Activated naive CD8-positive, alpha-beta T cell treated with anti-CD3 and anti-CD28 coated beads, Interleukin-2, amount 10 ng/mL, durations not matched to agents 7 days and 5 days (primary cell): Measurements from ENCODE around the gene SMTNL2. TPM values are rescaled to one million over a fixed set of nuclear protein-coding genes. Genes with fewer than 3 reads are reported as not detected.

Experiments used
- ATAC-seq: fragments of 150-1000 bp; cut with Tn5 transposase; one replicate; pipeline ENCODE4 v1.10.0; 2021; ENCODE audit warnings: low read depth, moderate library complexity
- POLR2A ChIA-PET: fragments of 350-600 bp; sonication (Branson Sonifier 250); formaldehyde crosslinking; loops from one replicate; lab custom pipeline; 2021; ENCODE audit warnings: antibody characterized with exemption; lab: Charles Lee
- DNase-seq: peaks from one replicate; pipeline ENCODE4 v3.0.0; 2021
- H3K27ac Mint-ChIP-seq: one replicate; pipeline ENCODE4 v1.8.0; 2022; ENCODE audit warnings: mild to moderate bottlenecking, mixed read lengths
- H3K27me3 Mint-ChIP-seq: one replicate; pipeline ENCODE4 v1.8.0; 2022; ENCODE audit warnings: mild to moderate bottlenecking, moderate library complexity, mixed read lengths
- H3K36me3 Mint-ChIP-seq: one replicate; pipeline ENCODE4 v1.8.0; 2021; ENCODE audit warnings: mild to moderate bottlenecking, mixed read lengths
- H3K4me1 Mint-ChIP-seq: one replicate; pipeline ENCODE4 v1.8.0; 2021; ENCODE audit warnings: mixed read lengths
- H3K4me3 Mint-ChIP-seq: one replicate; pipeline ENCODE4 v1.8.0; 2022; ENCODE audit warnings: mild to moderate bottlenecking, moderate library complexity, mixed read lengths
- H3K9me3 Mint-ChIP-seq: one replicate; pipeline ENCODE4 v1.8.0; 2021; ENCODE audit warnings: mixed read lengths
- total RNA-seq, 2 experiments: library from RNA; stranded (reverse); gene quantifications; one replicate each; pipeline ENCODE4 v1.2.3, GENCODE V29; 2021

Gene SMTNL2
- total RNA-seq, 2 experiments from 2014 or later, result not detected

DNA sequence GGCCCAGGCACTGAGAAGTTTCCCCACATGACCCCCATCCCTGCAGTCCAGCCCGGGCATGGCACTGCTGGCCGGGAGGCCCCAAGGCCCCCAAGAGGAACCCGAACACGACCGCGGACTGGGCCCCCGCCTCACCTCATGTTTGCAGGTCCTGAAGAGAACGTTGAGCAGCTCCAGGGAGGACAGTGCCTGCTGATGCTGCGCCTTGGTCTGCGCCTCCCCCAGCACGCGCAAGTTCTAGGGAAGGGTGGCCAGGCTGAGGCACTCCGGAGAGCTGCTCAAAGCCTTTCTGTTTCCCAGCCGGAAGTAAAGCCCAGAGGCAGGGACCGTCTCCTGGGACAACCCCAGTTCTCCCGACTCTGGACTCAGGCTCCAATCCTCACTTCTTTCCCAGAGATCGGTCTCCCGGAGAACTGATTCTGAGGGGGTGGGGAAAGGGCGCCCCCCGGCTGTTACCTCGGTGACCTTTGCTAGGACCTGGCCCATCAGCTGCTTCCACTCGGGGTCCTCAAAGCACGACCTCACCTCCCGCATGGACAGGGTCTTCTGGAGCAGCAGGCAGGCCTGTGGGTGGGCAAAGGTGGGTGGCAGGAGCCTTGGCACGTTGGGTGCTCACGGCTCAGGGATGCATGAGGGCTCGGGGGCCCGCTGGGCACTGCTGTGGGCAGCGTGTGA is 42.9 kb upstream of the SMTNL2 start:
- Mint-ChIP-seq H3K9me3 (no peaks in the 10 kb centered on the region), H3K27ac (peak overlapping the region; percentile 34), H3K4me3 (no peak overlapping the region), H3K27me3 (no peaks in the 10 kb centered on the region), H3K36me3 (peaks cover 3% of the 10 kb centered on the region), H3K4me1 (no peaks in the 10 kb centered on the region)
- POLR2A ChIA-PET, result interaction anchor here (1.3 kb wide), 1 partner anchor 106 kb away, joined by 3 read pairs; no protein-coding TSS in a partner anchor
- DNase-seq, result no peak
- ATAC-seq, result no peak

DNA sequence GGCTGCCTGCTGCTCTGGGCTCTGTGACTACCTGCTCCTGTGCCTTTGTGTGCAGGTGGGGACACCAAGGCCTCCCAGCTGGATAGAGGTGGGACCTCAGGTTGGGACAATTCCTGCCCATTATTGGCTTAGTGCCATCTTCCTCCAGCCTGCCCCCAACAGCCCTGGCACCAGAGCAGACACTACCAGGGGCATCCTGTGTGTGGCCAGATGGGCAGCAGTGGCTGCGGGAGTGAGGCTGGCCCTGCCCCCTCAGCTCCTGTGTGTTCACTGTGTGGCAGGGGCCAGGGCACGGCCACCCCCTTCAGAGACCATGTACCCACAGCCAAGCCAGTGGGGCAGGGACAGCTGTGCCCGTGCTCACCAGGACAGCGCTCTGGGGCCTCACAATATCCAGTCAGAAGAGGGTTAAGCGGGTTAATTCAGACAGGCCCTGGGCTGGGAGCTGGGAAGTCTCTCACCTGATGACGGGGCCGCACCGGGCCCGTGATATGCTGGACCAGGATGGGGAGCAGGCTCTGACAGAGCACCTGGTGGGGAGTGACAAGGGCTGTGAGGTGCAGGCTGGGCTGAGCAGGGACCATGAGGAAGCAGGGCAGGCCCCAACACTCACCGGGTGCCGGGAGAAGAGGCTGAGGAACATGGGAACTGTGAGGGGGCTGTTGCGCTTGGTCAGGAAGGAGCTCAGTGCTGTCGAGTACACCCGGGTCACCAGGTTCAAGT is 42.2 kb upstream of the SMTNL2 start:
- Mint-ChIP-seq H3K9me3 (no peaks in the 10 kb centered on the region), H3K27me3 (no peaks in the 10 kb centered on the region), H3K27ac (peak overlapping the region; percentile 76), H3K4me1 (no peaks in the 10 kb centered on the region), H3K4me3 (no peak overlapping the region), H3K36me3 (peaks cover 3% of the 10 kb centered on the region)
- POLR2A ChIA-PET, result interaction anchor here (1.3 kb wide), 1 partner anchor 107 kb away, joined by 3 read pairs; no protein-coding TSS in a partner anchor
- DNase-seq, result no peak
- no peak for ATAC-seq

DNA sequence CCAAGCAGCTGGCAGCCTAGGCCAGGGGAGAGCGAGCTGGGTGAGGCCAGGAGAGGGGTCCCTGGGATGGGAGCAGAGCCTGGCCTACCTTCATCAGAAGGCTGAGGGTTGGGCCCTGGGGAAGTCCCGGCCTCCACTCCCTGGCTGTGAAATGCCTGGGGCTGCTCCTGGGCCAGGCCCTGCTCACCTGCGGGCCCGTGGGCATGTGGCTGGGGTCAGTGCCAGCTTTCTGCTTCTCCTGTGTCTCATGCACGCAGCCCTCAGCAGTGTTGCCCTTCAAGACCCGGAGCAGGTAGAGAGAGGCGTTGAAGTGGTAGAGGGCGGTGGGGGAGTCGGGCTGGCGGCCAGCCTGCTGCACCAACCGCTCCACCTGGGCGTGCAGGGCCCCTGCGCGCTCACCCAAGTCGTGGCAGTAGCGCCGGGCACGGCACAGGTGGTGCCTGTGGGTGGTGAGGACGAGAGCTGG is 41.6 kb upstream of the SMTNL2 start:
- ATAC-seq, result no peak
- POLR2A ChIA-PET, result interaction anchor here (1.3 kb wide), 1 partner anchor 108 kb away, joined by 3 read pairs; no protein-coding TSS in a partner anchor

DNA sequence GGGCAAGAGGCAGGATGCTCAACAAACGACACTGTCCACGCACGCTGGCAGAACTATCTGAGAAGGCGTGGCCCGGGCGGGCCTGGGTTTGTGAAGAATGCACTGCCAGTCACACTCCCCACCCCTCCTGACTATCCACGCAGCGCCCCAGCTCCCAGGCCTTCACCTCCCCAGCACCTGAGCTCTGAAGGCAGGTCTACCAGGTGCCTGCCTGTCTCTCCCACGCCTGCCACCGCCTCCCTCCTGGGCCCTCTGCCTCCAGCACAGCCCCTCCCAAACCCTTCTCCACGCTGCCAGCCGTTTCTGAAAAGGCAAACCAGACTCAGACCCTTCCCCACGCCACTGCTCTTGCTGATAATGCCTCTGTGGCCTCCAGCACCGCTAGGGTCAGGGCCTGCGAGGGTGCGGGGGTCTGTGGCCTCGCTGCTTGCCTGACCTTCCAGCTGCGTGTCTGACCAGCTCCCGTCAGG is 40.7 kb upstream of the SMTNL2 start:
- H3K9me3 Mint-ChIP-seq, result no peaks in the 10 kb centered on the region
- H3K4me3 Mint-ChIP-seq, result no peak overlapping the region
- DNase-seq, result no peak
- no peaks in the 10 kb centered on the region for H3K27me3 Mint-ChIP-seq
- H3K27ac Mint-ChIP-seq, result no peak overlapping the region
- no peak for ATAC-seq
- H3K4me1 Mint-ChIP-seq, result no peaks in the 10 kb centered on the region
- POLR2A ChIA-PET, result interaction anchor here (1.8 kb wide), 1 partner anchor 11 kb away, joined by 5 read pairs; the partner anchor contains the start of gene MYBBP1A
- peaks cover 3% of the 10 kb centered on the region for H3K36me3 Mint-ChIP-seq

More for the DNA sequence above, 41.6 kb upstream of the SMTNL2 start:
- H3K4me3 Mint-ChIP-seq, result no peak overlapping the region
- H3K27me3 Mint-ChIP-seq, result no peaks in the 10 kb centered on the region
- no peak for DNase-seq
- H3K36me3 Mint-ChIP-seq, result peaks cover 3% of the 10 kb centered on the region
- no peaks in the 10 kb centered on the region for H3K9me3 Mint-ChIP-seq
- H3K4me1 Mint-ChIP-seq, result no peaks in the 10 kb centered on the region
- peak overlapping the region; percentile 76 for H3K27ac Mint-ChIP-seq

DNA sequence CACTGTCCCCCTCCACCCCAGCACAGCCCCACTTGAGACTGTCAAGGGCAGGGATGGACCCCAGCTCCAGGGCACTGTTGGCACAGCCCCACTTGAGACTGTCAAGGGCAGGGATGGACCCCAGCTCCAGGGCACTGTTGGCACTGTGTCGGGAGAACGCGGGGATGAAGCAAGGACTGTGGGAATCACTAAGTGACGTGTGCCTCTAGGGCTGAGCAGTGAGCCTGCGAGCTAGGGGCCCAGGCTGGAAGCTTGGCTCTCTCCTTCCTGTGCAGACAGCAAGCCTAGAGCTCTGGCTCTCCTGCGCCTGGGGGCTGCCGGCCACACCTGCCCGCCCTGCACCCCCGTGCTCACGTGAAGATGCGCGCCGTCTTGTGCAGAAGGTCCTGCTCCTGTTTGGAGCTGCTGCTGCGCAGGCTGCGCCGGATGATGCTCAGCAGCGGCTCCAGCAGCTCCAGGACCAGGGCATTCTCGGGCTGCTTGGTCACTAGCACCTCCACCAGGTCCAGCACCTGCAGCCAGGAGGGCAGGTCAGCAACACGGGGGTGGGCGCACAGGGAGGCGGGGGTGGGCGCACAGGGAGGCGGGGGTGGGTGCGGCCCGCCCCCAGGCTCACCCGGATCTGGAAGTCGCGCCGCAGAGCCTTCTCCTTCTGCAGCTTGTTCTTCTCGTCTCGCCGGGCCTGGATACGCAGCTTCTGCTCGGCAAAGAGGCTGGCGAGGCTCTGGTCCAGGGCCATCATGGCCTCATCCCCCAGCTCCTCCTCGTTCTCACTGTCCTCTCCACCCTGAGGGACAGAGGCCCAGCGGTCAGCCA is 40.0 kb upstream of the SMTNL2 start:
- Mint-ChIP-seq H3K4me3 (no peak overlapping the region), H3K36me3 (peaks cover 3% of the 10 kb centered on the region), H3K27ac (no peak overlapping the region), H3K27me3 (no peaks in the 10 kb centered on the region), H3K4me1 (no peaks in the 10 kb centered on the region), H3K9me3 (no peaks in the 10 kb centered on the region)
- POLR2A ChIA-PET, result interaction anchor here (1.8 kb wide), 1 partner anchor 11 kb away, joined by 5 read pairs; the partner anchor contains the start of gene MYBBP1A
- no peak for DNase-seq
- no peak for ATAC-seq

DNA sequence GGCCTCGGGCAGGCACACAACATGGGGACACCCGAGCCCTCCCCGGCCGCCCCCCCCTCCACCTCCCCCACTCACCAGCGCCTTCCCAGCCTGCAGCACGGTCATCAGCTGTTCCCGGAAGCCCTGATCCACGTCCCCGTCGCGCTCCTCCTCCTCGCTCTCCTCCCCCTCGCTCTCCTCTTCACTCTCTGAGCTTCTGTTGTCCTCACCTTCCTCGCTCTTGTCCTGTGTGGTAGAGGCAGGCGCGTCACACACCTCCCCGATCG is 39.4 kb upstream of the SMTNL2 start:
- Mint-ChIP-seq H3K4me1 (no peaks in the 10 kb centered on the region), H3K36me3 (no peaks in the 10 kb centered on the region), H3K4me3 (no peak overlapping the region), H3K27ac (no peak overlapping the region), H3K9me3 (no peaks in the 10 kb centered on the region), H3K27me3 (no peaks in the 10 kb centered on the region)
- no peak for DNase-seq
- POLR2A ChIA-PET, result interaction anchor here (1.8 kb wide), 1 partner anchor 10 kb away, joined by 5 read pairs; the partner anchor contains the start of gene MYBBP1A
- no peak for ATAC-seq

DNA sequence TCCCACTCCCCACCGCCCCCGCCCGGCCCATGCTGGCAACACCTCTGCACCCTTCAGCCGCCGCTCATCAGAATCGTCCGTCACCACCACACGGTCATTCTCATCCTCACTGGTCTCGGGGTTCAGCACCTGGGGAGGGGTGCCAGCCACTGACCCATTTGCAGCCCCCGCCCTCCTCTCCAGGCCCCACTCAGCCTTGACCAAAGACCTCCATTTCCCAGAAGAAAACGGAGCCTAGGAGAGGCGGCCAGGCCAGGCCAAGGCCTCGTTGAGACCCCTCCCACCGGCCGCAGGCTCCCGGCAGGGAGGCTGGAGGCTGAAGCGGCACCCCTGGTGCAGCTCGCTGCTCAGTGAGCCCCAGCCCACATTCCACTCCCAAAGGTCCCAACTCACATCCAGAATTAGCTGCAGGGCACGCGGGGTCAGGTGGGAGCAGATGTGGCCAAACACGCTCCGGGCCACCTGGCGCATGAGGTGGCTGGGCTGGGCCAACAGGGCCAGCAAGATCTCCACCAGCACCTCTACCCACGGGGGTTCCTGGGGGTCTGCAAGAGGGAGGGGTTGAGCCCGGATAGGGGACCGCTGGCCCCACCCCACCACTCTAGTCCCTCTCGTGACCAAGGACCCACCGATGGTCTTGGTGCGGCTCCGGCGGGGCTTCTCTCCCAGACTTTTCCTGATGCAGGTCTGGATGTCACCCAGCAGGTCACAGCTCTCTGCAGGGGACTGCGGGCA is 38.9 kb upstream of the SMTNL2 start:
- Mint-ChIP-seq H3K4me3 (no peak overlapping the region), H3K9me3 (no peaks in the 10 kb centered on the region), H3K36me3 (no peaks in the 10 kb centered on the region), H3K27ac (no peak overlapping the region), H3K4me1 (no peaks in the 10 kb centered on the region), H3K27me3 (no peaks in the 10 kb centered on the region)
- DNase-seq (no peak), ATAC-seq (no peak)
- POLR2A ChIA-PET, result interaction anchor here (1.8 kb wide), 1 partner anchor 10 kb away, joined by 5 read pairs; the partner anchor contains the start of gene MYBBP1A

DNA sequence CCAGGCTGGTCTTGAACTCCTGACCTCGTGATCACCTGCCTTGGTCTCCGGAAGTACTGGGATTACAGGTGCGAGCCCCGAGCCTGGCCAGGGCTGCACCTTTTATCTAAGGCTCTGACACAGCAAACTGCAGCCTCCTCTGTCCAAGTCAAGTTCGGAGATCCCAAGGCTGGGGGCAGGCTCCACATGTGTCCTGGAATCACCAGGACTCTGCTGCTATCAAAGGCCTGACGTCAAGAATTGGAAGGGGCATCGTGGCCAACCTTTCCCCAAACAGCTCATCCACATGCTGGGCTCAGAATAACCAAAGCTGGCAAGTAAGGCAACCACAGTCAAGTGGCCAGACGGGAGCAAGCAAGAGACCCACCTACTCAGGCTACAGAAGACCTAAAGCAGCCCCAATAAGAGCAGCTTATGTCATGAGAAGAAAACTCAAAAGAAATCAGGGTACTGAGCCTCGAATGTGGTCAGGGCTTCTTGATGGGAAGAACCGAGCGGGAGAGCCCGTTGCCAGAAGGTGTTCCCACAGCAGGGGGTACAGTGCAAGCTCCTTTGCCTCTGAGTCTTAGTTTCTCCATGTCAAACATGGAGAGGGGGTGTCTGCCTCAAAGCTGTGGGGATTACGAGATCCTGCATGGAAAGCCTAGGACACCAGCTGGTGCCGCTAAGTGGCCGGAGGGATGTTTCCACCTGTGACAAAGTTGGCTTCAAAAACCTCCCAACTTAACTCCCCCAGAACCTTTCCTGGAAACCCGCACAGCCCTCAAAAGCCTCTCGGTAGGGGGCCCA is 37.0 kb upstream of the SMTNL2 start:
- ATAC-seq, result no peak
- H3K4me3 Mint-ChIP-seq, result no peak overlapping the region

DNA sequence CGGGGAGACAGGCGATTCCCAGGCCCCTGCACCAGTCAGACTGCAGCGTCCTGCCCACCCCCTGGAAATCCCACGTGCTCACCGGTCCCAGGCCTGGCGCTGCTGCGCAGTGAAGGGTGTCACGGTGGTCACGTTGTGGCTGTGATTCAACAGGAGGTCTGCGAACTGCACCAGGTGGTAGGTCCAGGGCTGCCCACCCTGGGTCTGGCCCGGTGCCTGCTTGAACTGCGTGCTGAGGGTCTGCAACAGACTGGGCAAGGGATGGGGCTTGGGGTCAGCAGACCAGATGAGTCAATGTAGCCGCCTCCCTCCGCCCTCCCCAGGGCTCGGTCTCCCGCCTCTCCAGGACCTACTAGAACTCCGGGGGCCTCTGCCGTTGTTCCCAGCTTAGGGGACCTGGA is 36.3 kb upstream of the SMTNL2 start:
- H3K4me3 Mint-ChIP-seq, result no peak overlapping the region
- no peak for DNase-seq
- no peaks in the 10 kb centered on the region for H3K9me3 Mint-ChIP-seq
- POLR2A ChIA-PET, result no interaction called here
- H3K27ac Mint-ChIP-seq, result no peak overlapping the region
- peaks cover 4% of the 10 kb centered on the region for H3K36me3 Mint-ChIP-seq
- no peaks in the 10 kb centered on the region for H3K27me3 Mint-ChIP-seq
- no peak for ATAC-seq
- no peaks in the 10 kb centered on the region for H3K4me1 Mint-ChIP-seq

More for the DNA sequence above, 37.0 kb upstream of the SMTNL2 start:
- H3K27me3 Mint-ChIP-seq, result no peaks in the 10 kb centered on the region
- H3K36me3 Mint-ChIP-seq, result peaks cover 4% of the 10 kb centered on the region
- POLR2A ChIA-PET, result no interaction called here
- no peaks in the 10 kb centered on the region for H3K9me3 Mint-ChIP-seq
- H3K27ac Mint-ChIP-seq, result no peak overlapping the region
- no peak for DNase-seq
- H3K4me1 Mint-ChIP-seq, result no peaks in the 10 kb centered on the region

DNA sequence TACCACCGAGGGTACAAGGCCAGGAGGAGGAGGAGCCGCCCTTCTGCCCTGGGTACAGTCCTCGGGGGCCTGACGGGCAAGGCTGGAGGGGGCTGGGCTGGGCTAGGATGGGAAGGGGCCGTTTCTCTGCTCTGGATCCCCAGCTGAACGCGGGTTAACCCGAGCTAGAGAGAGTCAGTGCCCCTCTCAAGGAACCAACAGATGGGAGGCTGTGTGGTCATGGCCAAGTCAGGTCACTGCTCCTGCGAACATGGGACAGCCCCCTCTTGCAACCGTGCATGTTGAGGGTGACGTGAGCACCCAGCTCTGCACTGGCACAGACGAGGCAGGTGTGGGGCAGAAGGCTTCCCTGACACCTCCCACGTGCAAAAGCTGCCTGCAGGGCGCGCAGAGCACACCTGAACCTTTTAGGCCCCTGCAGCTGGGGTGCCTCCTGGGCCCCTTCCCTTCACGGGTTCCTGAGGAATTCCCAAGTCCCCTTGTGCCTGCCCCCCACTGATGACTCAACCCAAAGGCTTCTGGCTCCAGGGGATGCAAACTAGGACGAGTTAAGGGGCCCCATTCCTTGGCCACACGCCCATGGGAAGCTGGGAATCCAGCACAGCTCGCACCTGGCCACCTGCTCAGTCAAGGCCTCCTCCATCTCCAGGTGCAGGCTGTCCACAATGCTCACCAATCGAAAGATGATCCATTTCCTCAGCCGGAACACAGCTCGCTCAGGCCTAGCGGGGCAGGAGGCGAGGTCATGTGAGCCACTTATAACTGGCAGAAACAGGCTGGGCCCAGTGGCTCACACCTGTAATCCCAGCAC is 35.4 kb upstream of the SMTNL2 start:
- DNase-seq (no peak), ATAC-seq (no peak)
- POLR2A ChIA-PET, result interaction anchor here (0.7 kb wide), 1 partner anchor 102 kb away, joined by 4 read pairs; no protein-coding TSS in a partner anchor
- no peak overlapping the region for H3K4me3 Mint-ChIP-seq
- H3K36me3 Mint-ChIP-seq, result peaks cover 4% of the 10 kb centered on the region
- no peaks in the 10 kb centered on the region for H3K27me3 Mint-ChIP-seq
- no peak overlapping the region for H3K27ac Mint-ChIP-seq
- no peaks in the 10 kb centered on the region for H3K9me3 Mint-ChIP-seq
- H3K4me1 Mint-ChIP-seq, result peaks cover 3% of the 10 kb centered on the region

DNA sequence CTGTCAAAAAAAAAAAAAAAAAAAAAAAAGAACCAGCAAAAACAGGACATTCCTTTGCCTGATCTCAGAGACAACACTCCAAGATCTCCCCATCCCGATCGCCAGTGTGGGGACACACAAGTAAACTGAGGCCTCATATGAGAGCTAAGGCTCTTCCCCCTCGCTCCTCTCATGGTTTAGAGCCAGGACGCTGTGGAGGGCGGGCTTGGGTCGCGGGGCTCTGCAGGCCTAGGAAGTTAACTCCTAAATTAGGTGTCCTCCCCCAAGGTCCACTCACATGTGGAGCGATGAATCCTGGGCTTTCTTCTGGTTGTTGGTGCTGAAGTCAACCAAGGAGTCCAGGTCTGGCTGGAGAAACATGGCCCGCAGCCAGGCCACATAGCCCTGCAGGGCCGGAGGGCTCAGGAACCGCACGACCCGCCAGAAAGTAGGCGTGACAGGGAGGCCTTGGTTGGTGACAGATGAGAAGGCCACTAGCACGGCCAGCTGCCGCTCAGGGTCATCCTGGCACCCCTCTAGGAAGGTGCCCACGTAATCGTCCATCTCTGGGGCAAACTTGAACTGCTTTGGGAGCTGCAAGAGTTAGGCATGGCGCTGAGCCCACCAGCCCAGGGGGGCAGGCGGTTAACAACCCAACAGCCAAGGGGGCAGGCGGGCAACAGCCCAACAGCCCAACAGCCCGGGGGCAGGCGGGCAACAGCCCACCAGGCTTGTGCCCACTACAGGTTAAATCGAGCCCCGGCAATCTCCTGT is 34.4 kb upstream of the SMTNL2 start:
- no peak overlapping the region for H3K4me3 Mint-ChIP-seq
- H3K27ac Mint-ChIP-seq, result no peak overlapping the region
- H3K36me3 Mint-ChIP-seq, result peaks cover 4% of the 10 kb centered on the region
- POLR2A ChIA-PET, result interaction anchor here (0.7 kb wide), 1 partner anchor 103 kb away, joined by 4 read pairs; no protein-coding TSS in a partner anchor
- no peaks in the 10 kb centered on the region for H3K27me3 Mint-ChIP-seq
- H3K9me3 Mint-ChIP-seq, result no peaks in the 10 kb centered on the region
- H3K4me1 Mint-ChIP-seq, result peaks cover 12% of the 10 kb centered on the region
- DNase-seq (no peak), ATAC-seq (no peak)
